Measurements from ENCODE around the gene COLEC11. TPM values are rescaled to one million over a fixed set of nuclear protein-coding genes. Genes with fewer than 3 reads are reported as not detected.
"Not testable (repeated sequence)": the region's sequence is repeated elsewhere in the genome, so short reads cannot be mapped to it uniquely, and the experiment has no call there.

The COLEC11 gene
- total and polyA plus RNA-seq, 5 experiments from 2014 or later, result 1.8 to 1.9 TPM; not detected in 3

GRCh38 chr2:3657881-3658280, 63.0 kb downstream of the COLEC11 start, which contains the start of gene ALLC:
Gene ALLC (plus strand): TSS chr2:3658200. CDS start chr2:3671158, 12,958 bp downstream.
- POLR2A ChIA-PET, result no interaction called here
- Mint-ChIP-seq H3K27ac (peak within 1 kb of the TSS in 1 of 10 donors; percentile 20), H3K9me3 (no peaks in the 10 kb centered on the region), H3K4me3 (no peak within 1 kb of the TSS), H3K36me3 (no peaks in the 10 kb centered on the region), H3K27me3 (peaks cover 0 to 3% (median 0%) of the 10 kb centered on the region in 5 donors), H3K4me1 (peaks cover 0 to 6% (median under 1%) of the 10 kb centered on the region in 4 donors)
- DNase-seq (peak in 1 of 10 donors; percentile 58), ATAC-seq (no peak)

DNA sequence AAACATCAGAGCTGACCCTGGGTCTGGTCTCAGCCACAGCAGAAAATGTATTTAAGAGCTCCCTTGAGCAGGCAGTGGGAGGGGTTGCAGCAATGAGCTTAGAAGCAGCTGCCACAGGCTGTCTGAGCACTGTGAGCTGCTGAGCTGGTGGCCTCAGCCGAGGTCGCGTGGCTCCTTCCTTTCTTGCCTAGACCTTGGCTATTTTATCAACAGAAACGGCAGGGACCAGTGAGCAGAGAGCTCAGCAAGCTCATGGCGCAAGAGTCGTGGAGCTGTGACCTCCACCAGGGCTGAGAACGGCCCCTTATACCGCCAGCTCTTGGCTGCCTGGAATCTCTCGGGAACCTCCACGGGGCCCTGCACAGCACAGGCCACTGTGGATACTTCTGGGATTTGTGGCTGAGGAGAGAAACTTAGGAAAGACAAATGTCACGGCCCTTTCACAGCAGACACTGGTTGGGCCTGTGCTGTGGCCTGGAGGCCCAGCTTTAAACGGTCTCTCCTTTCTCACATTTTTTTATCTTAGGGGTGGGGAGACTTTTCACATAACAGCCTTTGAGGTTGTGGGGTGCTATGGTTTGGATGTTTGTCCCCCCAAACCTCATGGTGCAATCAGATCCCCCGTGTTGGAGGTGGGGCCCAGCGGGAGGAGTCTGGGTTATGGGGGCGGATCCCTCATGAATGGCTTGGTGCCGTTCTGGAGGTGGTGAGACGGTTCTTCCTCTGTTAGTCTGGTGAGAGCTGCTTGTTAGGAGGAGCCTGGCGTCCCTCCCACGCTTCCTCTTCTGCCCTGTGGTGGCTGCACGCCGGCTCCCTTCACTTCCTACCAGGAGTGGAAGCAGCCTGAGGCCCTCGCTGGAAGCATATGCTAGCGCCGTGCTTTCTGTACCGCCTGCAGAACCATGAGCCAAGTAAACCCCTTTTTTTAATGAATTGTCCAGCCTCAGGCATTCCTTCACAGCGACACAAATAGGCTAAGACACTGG, 64.8 kb downstream of the COLEC11 start:
- H3K36me3 Mint-ChIP-seq, result no peaks in the 10 kb centered on the region
- peaks cover 0 to 3% (median 0%) of the 10 kb centered on the region in 5 donors for H3K27me3 Mint-ChIP-seq
- DNase-seq (peak in 1 of 10 donors; percentile 51), ATAC-seq (no peak)
- no peak overlapping the region for H3K4me3 Mint-ChIP-seq
- H3K9me3 Mint-ChIP-seq, result no peaks in the 10 kb centered on the region
- H3K27ac Mint-ChIP-seq, result peak overlapping the region in 3 of 10 donors; percentile 43 to 79 (median 75)
- peaks cover 0 to 3% (median 0%) of the 10 kb centered on the region in 4 donors for H3K4me1 Mint-ChIP-seq
- POLR2A ChIA-PET, result no interaction called here

DNA sequence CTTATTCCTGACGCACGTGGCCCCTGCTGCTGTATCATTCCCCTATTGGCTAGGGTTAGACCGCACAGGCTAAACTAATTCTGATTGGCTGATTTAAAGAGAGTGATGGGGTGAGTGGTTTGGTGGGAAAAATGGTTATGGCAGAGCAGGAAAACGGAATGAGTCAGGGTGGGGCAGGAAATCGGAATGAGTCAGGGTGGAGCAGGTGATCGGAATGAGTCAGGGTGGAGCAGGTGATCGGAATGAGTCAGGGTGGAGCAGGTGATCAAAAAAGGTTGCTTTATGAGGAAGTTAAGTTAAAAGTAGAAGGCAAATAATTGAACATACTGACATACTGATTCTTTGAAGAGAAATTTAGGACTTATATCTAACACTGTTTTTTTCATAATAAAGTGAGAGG, 65.7 kb downstream of the COLEC11 start:
- DNase-seq, H3K36me3 Mint-ChIP-seq, H3K9me3 Mint-ChIP-seq, ATAC-seq, POLR2A ChIA-PET, H3K27me3 Mint-ChIP-seq, H3K4me1 Mint-ChIP-seq, H3K4me3 Mint-ChIP-seq: not testable (repeated sequence)
- peak overlapping the region in 2 of 10 donors; percentile 23 to 43 for H3K27ac Mint-ChIP-seq

DNA sequence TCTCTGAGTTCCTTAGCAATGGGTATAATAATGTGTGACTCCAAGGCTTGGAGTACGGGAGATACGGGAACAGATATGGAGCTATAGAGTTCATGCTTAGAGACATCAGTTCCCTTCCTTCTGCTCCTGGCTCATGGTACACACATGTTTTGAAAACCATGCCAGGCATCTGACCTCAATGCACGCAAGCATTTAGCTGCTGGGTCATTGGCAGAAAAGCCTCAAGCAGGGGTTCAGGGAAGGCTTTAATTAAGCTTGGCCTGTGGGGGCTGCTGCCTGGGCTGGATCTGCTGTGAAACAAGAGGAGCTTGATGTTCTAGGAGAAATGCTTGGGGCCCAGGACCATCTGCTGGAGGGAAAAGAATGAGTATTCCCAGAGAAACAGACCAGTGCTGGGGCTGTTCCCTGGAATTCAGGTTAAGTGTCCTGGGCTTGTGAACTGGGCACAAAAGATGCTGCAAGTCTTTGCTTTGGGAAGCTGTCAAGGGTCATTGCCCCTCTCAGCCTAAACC, 66.3 kb downstream of the COLEC11 start:
- Mint-ChIP-seq H3K4me3 (no peak overlapping the region), H3K27me3 (peaks cover 0 to 3% (median 0%) of the 10 kb centered on the region in 5 donors), H3K4me1 (peaks cover 0 to 3% (median 0%) of the 10 kb centered on the region in 4 donors), H3K9me3 (no peaks in the 10 kb centered on the region), H3K27ac (peak overlapping the region in 1 of 10 donors; percentile 69), H3K36me3 (no peaks in the 10 kb centered on the region)
- DNase-seq, result no peak
- POLR2A ChIA-PET, result no interaction called here
- no peak for ATAC-seq

DNA sequence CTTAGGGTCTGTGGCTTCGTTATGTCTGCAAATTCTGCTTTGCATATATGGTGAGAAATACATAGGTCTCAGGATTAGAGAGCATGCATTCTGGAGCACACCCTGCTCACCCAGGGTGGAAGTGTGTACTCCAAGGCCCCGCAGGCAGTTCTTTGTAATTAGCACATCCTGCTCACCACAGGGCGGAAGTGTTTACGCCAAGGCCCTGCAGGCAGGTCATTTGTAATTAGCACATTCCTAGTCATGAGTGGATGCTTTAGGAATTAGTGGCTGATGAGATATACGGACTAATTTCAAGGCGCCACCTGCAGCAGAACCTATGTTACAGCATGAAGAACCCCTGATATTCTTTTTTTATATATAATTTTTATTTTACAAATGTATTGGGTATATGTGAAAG, 67.3 kb downstream of the COLEC11 start:
- Mint-ChIP-seq H3K9me3 (no peaks in the 10 kb centered on the region), H3K36me3 (no peaks in the 10 kb centered on the region), H3K4me3 (no peak overlapping the region), H3K27me3 (peaks cover 0 to 3% (median 0%) of the 10 kb centered on the region in 5 donors), H3K4me1 (peaks cover 0 to 3% (median 0%) of the 10 kb centered on the region in 4 donors), H3K27ac (no peak overlapping the region)
- POLR2A ChIA-PET, result no interaction called here
- no peak for ATAC-seq
- DNase-seq, result peak in 1 of 10 donors; percentile 36

- Mint-ChIP-seq H3K27ac (no peak overlapping the region), H3K9me3 (no peaks in the 10 kb centered on the region), H3K27me3 (peaks cover 0 to 7% (median 2%) of the 10 kb centered on the region in 5 donors), H3K4me3 (no peak overlapping the region), H3K36me3 (no peaks in the 10 kb centered on the region), H3K4me1 (peaks cover 0 to 3% (median 0%) of the 10 kb centered on the region in 4 donors)
- POLR2A ChIA-PET, result no interaction called here
- no peak for ATAC-seq
- DNase-seq, result no peak
These were observed 69.2 kb downstream of the COLEC11 start for GRCh38 chr2:3664118-3664517.

- H3K4me1 Mint-ChIP-seq, result peaks cover 0 to 3% (median 0%) of the 10 kb centered on the region in 4 donors
- no peak overlapping the region for H3K27ac Mint-ChIP-seq
- H3K27me3 Mint-ChIP-seq, result peaks cover 2 to 11% (median 6%) of the 10 kb centered on the region in 5 donors
- ATAC-seq (no peak), DNase-seq (no peak)
- H3K9me3 Mint-ChIP-seq, result no peaks in the 10 kb centered on the region
- H3K36me3 Mint-ChIP-seq, result no peaks in the 10 kb centered on the region
- H3K4me3 Mint-ChIP-seq, result no peak overlapping the region
- POLR2A ChIA-PET, result no interaction called here
These were observed 70.0 kb downstream of the COLEC11 start for GRCh38 chr2:3664925-3665324.

- POLR2A ChIA-PET, result no interaction called here
- ATAC-seq (no peak), DNase-seq (peak in 2 of 10 donors; percentile 6 to 45)
- Mint-ChIP-seq H3K27me3 (peaks cover 2 to 18% (median 6%) of the 10 kb centered on the region in 5 donors), H3K9me3 (no peaks in the 10 kb centered on the region), H3K36me3 (no peaks in the 10 kb centered on the region), H3K4me3 (no peak overlapping the region), H3K27ac (no peak overlapping the region), H3K4me1 (no peaks in the 10 kb centered on the region)
These were observed 71.1 kb downstream of the COLEC11 start for GRCh38 chr2:3665886-3666612.

DNA sequence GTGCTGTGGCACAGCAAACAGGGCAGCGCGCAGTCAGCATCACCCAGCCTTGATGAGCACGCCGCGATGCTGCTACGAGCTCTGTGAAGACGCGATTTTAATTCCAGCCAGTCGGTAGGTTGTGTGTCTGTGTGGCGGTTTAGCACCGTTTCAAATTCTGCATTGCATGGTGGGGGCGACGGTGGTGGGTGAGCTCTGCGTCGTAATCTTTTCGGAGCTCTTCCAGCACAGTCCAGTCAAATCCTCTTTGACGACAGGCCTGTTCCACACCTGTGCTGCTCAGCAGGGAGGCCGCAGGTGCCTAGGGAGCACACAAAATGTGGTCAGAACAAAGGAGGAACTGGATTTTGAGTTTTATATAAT, 71.7 kb downstream of the COLEC11 start:
- Mint-ChIP-seq H3K9me3 (no peaks in the 10 kb centered on the region), H3K27me3 (peaks cover 2 to 18% (median 6%) of the 10 kb centered on the region in 5 donors), H3K27ac (no peak overlapping the region), H3K4me3 (no peak overlapping the region), H3K36me3 (no peaks in the 10 kb centered on the region), H3K4me1 (no peaks in the 10 kb centered on the region)
- no peak for ATAC-seq
- no peak for DNase-seq
- POLR2A ChIA-PET, result no interaction called here

DNA sequence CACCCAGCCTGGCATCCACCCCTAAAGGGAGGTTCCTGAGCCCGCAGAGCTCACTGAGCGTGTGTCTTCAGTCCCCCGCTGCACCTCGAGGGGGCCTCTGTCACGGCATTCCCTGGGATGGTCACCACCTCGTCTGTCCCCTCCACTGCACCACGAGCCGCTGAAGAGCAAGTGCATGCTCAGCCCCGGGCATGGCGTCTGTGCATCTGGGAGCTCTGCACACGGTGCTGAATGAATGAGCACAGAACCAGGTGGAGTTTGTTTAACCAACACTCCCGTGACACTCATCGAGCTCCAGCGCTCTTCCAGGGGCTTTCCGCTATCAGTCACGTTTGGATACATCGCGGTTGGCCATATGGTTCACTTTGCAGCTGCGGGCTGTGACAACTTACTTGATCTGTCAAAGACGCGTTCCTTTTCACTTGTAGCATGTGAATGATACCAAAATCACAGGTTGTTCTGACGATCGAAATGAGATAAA, 72.3 kb downstream of the COLEC11 start:
- POLR2A ChIA-PET, result no interaction called here
- ATAC-seq, result no peak
- no peak overlapping the region for H3K4me3 Mint-ChIP-seq
- DNase-seq, result no peak
- H3K36me3 Mint-ChIP-seq, result no peaks in the 10 kb centered on the region
- H3K4me1 Mint-ChIP-seq, result no peaks in the 10 kb centered on the region
- H3K9me3 Mint-ChIP-seq, result no peaks in the 10 kb centered on the region
- H3K27me3 Mint-ChIP-seq, result peaks cover 2 to 18% (median 6%) of the 10 kb centered on the region in 5 donors
- no peak overlapping the region for H3K27ac Mint-ChIP-seq

- ATAC-seq, result no peak
These were observed 74.7 kb downstream of the COLEC11 start for GRCh38 chr2:3669656-3670055.

GRCh38 chr2:3670376-3670775, 75.5 kb downstream of the COLEC11 start:
- no peak overlapping the region for H3K27ac Mint-ChIP-seq
- H3K9me3 Mint-ChIP-seq, result no peaks in the 10 kb centered on the region
- H3K4me3 Mint-ChIP-seq, result no peak overlapping the region
- POLR2A ChIA-PET, result no interaction called here
- DNase-seq (peak in 1 of 10 donors; percentile 35), ATAC-seq (no peak)
- H3K4me1 Mint-ChIP-seq, result peaks cover 0 to 2% (median 0%) of the 10 kb centered on the region in 4 donors
- H3K27me3 Mint-ChIP-seq, result peaks cover 2 to 18% (median 6%) of the 10 kb centered on the region in 5 donors
- H3K36me3 Mint-ChIP-seq, result no peaks in the 10 kb centered on the region

More at GRCh38 chr2:3669656-3670055, 74.7 kb downstream of the COLEC11 start:
- Mint-ChIP-seq H3K4me3 (peak overlapping the region in 1 of 10 donors; percentile 2), H3K36me3 (no peaks in the 10 kb centered on the region), H3K27ac (no peak overlapping the region), H3K4me1 (peaks cover 0 to 2% (median 0%) of the 10 kb centered on the region in 4 donors), H3K27me3 (peaks cover 2 to 18% (median 6%) of the 10 kb centered on the region in 5 donors), H3K9me3 (no peaks in the 10 kb centered on the region)
- DNase-seq, result no peak
- POLR2A ChIA-PET, result no interaction called here

Data from naive thymus-derived CD8-positive, alpha-beta T cell (primary cell).